Measurements from ENCODE around the gene PLEKHA5.

Gene PLEKHA5

DNA sequence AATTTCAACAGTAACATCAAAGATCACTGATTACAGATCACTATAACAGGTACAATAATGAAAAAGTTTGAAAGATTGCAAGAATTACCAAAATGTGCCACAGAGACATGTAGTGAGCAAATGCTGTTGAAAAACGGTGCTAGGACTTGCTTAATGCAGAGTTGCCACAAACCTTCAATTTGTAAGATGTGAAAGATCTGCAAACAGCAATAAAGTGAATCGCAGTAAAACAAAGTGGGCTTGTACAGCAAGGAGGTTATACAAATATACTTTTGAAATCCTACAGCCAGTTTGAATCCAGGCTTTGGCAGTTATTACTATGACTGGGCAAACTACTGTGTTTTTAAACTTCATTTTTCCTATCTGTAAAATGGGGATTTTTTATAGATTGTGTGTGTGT is 1.0 kb upstream of the PLEKHA5 start:
- DNase-seq (ENCODE audit: low spot score) = no peak

DNA sequence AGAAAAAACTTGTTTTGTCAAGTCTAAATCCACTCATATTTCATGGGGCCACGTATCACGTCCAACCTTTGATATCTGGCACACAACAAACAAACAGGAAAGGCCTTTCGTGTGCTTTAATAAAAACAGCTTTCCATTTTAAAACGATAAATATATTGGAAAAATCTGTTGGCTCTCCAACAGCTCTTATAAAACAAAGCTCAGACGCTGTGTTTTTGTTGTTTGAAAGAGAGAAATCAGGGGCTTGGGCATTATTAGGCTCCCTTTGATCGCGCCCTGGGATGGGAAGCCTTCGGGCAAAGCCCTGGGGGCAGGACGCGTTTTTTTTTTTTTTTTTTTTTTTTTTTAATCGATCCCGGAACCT is 429 bp upstream of the PLEKHA5 start:
- DNase-seq (ENCODE audit: low spot score) = no peak

GRCh38 chr12:19130224-19131024 is 891 bp downstream of the PLEKHA5 start:
- DNase-seq (ENCODE audit: low spot score) = no peak

DNA sequence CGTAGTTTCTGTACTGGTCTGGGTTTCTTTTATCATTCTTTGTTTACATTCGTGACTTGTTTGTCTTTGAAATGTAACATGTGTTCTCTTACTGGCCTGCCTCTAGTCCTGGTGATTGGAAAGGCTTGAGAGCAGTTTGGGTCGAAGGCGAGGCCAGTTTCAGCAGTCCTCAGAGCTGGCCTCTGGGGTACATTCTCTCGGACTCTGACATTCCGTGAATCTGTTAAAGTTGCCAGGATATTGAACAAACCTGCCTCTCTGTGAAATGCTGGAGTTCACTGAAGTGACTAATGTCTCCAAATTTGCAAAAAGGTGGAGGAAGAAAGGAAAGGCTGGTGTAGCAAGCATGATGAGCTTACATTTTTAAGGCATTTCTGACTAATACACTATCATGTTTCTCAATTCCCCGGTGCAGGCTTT is 1.5 kb downstream of the PLEKHA5 start:
- no peak for DNase-seq (ENCODE audit: low spot score)

DNA sequence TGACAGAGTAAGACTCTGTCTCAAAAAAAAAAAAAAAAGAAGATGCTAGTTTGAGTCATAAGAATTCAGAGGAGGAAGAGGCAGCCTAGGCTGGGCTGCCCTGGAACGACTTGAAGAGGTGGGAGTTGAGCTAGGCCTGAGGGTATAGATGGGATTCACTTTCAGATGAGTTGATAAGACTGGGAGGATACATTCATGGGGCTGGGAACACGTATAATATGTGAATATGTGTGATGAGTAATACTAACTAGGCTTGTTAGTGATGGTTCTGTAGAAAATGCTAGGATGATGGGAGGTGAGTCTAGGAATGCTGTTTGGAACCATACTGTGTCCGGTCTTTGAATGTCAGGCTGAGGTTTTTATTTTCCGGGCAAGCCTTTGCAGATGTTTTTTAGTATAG is 9.0 kb downstream of the PLEKHA5 start:
- no peak for DNase-seq (ENCODE audit: low spot score)

- no peak for DNase-seq (ENCODE audit: low spot score)
Measured at GRCh38 chr12:19138956-19139355, 9.4 kb downstream of the PLEKHA5 start.

GRCh38 chr12:19139615-19140194 is 10.2 kb downstream of the PLEKHA5 start:
- no peak for DNase-seq (ENCODE audit: low spot score)

DNA sequence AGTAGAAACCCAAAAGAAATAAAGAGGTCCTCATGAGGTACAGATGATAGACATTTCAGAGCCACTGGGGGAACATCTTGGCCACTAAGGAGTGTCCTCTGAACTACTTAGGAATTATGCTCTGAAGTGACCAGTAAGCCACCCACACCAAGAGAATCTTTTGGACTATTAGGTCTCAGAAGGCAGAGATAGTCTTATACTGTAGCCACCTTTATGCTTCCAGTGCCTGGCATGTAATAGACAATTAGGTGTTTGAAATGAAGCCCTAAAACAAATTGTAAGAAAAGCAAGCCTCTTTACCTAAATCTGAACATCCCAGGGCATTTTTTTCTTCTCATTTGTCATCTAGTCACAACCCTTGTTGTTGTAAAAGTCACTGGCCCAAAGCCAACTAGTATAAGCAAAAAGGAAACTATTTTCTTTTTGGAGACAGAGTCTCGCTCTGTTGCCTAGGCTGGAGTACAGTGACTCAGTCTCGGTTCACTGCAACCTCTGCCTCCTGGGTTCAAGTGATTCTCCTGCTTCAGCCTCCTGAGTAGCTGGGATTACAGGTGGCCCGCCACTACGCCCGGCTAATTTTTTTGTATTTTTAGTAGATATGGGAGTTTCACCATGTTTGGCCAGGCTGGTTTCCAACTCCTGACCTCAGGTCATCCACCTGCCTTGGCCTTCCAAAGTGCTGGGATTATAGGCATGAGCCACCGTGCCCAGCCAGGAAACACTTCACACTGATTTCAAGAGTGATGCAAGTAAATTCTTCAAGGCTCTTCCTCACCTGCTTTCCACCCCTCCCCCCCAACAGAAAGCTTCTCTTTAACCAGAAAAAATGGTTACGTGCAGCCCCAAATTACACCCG is 11.1 kb downstream of the PLEKHA5 start:
- DNase-seq (ENCODE audit: low spot score) = no peak

- no peak for DNase-seq (ENCODE audit: low spot score)
Measured at GRCh38 chr12:19142499-19142898, 13.0 kb downstream of the PLEKHA5 start.

DNA sequence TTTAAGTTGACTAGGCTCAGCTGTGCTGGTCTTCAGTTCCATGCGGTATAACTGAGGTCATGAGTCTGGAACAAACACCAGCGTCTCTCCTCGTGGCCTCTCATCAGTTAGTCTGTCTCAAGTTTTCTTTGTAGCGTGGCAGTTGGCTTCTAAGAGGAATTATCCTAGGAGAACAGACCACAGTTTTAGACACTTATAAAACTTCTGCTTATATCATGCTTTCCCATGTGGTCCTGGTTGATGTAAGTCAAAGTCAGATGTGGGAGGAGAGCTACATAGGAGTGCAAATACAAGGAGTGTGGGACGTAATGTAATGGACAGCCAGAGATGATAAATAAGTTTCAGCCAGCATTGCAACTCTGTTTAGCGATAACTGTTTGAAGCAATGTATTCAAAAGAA is 14.8 kb downstream of the PLEKHA5 start:
- DNase-seq (ENCODE audit: low spot score) = no peak

DNA sequence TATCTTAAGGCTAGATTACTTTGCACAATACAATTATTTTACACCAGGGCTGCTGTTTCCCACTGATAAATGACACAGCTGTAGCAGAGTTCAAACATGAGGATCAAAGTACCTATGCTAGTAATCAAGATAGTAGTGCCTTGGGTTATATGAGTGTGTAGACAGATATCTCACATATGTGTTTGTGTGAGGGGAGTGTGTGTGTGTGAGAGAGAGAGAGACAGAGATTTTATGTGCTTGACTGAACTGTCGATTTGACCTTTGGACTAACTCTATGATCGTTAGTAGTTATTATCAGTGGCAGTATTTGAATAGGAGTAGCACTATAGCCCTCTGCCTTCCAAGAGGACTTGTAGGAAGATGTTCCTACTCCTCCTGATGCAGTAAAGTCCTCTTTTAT is 15.5 kb downstream of the PLEKHA5 start:
- no peak for DNase-seq (ENCODE audit: low spot score)

DNA sequence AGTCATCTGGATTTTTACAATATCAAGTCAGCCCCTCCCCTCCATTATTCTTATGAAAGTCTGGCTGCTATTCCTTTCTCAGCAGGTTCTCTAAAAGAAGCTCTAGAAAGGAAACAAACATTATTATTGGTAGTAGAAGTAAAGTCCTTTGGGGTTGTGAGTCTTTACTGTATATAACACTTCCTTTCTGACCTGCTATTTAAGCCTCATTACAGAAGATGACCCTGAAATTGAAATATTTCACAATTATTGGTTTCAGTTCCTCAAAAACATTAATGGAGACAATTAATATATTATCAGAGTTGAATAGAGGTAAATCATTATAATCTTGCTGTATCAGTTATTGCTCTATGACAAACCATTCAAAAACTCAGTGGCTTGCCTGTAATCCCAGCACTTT is 19.3 kb downstream of the PLEKHA5 start:
- no peak for DNase-seq (ENCODE audit: low spot score)

- no peak for DNase-seq (ENCODE audit: low spot score)
Measured at GRCh38 chr12:19150273-19150900, 20.9 kb downstream of the PLEKHA5 start.

GRCh38 chr12:19151298-19151697 is 21.8 kb downstream of the PLEKHA5 start:
- no peak for DNase-seq (ENCODE audit: low spot score)

DNA sequence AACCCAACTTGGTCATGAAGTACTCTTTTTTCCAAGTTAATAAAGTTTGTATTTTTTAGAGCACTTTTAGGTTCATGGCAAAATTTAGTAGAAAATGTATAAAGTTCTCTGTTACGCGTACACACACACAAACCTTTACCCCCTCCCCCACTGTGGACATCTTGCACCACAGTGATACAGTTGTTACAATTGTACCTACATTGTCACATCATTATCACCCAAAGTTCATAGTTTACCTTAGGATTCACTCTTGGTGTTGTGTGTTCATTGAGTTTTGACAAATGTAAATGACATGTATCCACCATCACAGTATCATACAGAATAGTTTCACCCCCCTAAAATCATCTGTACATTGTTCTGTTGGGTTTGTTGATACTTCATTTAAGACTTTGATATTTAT is 23.9 kb downstream of the PLEKHA5 start:
- DNase-seq (ENCODE audit: low spot score) = no peak

DNA sequence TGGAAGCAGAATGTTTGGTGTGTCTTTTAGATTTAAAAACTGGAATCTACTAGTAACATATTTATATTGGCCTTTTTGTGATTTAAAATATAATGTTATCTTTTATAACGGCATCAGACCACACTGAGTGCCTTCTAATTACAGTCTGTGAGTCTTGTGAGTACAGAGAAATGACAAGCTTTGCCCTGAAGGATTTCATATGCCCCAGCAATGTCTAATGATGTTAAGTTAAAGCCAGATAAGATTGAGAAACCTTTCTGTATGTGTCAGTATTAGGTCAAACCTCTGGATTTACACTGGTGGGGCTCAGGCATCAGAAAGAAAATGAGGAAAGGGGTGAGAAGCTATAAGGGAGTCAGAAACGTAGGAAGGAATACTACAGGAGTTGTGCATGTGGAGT is 25.2 kb downstream of the PLEKHA5 start:
- DNase-seq (ENCODE audit: low spot score) = no peak

DNA sequence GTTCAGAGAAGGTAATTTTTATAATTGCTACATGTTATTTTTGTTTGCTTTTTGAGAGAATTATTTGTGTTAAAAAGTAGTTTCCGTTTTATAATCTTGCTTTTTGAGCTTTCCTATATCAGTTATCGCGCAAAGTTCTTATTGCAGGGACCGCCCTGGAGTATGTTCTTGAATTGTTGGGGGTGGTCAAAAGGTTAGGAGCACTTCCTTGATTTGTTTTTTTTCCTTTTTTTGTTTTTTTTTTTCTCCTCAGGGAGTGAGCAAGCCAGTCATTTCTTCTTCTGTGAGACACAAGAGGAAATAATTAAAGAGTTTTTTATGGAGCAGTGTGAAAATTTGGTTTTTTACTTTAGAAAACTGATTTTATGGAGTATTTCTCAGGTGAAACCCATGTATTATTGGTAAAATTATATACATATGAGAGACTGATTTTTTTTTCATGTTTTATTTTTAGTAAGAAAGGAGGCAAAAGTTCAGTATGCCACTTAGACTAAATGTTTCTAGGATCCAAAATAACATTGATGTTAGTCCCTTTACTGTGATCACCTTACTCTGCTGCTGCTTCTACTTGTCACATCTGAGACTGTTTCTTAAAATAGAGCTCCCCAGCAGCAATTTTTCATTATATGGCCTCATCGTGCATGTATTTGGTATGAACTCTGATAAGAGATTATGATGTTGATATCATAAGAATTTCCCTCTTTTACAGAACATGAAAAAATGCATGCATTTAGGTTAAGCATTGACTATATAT is 26.6 kb downstream of the PLEKHA5 start:
- no peak for DNase-seq (ENCODE audit: low spot score)

- DNase-seq (ENCODE audit: low spot score) = no peak
Measured at GRCh38 chr12:19158923-19159322, 29.4 kb downstream of the PLEKHA5 start.

DNA sequence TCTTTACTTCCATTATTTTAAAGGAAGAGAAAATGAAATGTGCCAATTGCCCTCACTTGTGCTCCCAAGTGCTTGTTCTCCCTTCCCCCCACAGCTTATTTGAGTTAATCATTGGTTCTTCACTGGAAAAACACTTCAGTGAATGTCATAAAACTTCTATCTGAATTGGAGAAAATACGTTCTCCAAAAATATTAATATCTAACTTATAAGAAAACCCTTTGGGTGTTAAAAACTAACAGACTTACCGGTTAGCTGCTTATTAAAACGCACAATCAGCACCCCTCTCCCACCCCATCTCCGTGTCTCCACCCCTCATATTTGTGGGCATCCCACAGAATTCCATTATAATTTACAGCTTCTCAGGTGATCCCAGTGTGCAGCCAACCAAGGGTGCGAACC is 31.7 kb downstream of the PLEKHA5 start:
- DNase-seq (ENCODE audit: low spot score) = no peak

GRCh38 chr12:19165451-19165850 is 35.9 kb downstream of the PLEKHA5 start:
- DNase-seq (ENCODE audit: low spot score) = no peak

DNA sequence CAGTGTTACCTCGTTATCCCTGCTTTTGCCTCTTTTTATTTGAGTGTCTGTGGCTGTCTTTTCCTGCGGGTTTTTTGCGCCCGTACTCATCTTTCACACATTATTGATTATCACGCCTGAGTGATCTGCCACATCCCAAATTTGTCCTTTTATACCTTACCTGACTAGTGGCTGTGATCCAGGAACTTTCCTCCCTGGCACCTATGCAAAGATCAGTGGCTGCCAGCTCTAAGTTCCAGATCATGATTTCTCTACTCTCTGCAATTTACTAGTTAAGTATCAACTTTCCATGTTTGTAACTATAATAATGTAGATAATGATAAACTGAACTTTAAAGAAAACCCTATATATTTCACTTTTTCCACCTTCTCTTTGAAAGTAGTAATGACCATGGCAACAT is 36.9 kb downstream of the PLEKHA5 start:
- DNase-seq (ENCODE audit: low spot score) = no peak

GRCh38 chr12:19166956-19167355 is 37.4 kb downstream of the PLEKHA5 start:
- no peak for DNase-seq (ENCODE audit: low spot score)
